Stimulated activated CD4-positive, alpha-beta T cell treated with anti-CD3 and anti-CD28 coated beads, Interleukin-1b, Interleukin-23, amount 100 ng/mL, for 24 hours (primary cell): Measurements from ENCODE around the gene MPRIP.

Experiments
- DNase-seq, 4 experiments: peaks; one replicate each; pipeline ENCODE4 v3.0.0-alpha.2; 2020; ENCODE audit warnings: low read depth in 4 of 4, low spot score in 1 of 4

The MPRIP gene

GRCh38 chr17:17084941-17085340, 42.7 kb downstream of the MPRIP start:
- no peak for DNase-seq

DNA sequence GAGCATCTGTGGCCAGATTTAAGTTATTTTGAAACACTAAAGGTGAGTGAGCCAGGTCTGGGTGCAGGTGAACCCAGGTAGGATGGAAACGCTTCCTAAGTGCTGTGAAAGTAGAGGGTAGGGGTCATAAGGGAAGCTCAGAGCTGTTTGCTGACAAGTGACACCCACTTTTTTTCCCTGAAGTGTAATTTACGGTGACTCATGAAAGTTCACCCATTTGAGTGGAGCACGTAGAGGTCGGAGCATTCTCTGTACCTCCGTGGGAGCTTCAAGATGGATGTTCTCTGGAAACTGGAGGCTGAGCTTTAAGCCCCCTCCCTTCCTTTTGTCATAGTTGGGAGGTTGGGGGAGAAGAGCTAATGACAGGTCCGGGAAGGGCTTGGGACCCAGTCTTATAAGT, 44.3 kb downstream of the MPRIP start:
- DNase-seq: no peak

GRCh38 chr17:17087424-17088015, 45.3 kb downstream of the MPRIP start:
- no peak for DNase-seq

GRCh38 chr17:17088086-17088485, 45.8 kb downstream of the MPRIP start:
- no peak for DNase-seq

- no peak for DNase-seq
These were observed 46.6 kb downstream of the MPRIP start for GRCh38 chr17:17088541-17089525.

GRCh38 chr17:17089796-17090641, 47.8 kb downstream of the MPRIP start:
- DNase-seq: no peak

GRCh38 chr17:17090642-17091103, 48.4 kb downstream of the MPRIP start:
- DNase-seq: no peak

- no peak for DNase-seq
These were observed 49.0 kb downstream of the MPRIP start for GRCh38 chr17:17091276-17091675.

GRCh38 chr17:17091856-17092756, 49.8 kb downstream of the MPRIP start:
- DNase-seq: no peak

- no peak for DNase-seq
These were observed 51.5 kb downstream of the MPRIP start for GRCh38 chr17:17093764-17094163.

DNA sequence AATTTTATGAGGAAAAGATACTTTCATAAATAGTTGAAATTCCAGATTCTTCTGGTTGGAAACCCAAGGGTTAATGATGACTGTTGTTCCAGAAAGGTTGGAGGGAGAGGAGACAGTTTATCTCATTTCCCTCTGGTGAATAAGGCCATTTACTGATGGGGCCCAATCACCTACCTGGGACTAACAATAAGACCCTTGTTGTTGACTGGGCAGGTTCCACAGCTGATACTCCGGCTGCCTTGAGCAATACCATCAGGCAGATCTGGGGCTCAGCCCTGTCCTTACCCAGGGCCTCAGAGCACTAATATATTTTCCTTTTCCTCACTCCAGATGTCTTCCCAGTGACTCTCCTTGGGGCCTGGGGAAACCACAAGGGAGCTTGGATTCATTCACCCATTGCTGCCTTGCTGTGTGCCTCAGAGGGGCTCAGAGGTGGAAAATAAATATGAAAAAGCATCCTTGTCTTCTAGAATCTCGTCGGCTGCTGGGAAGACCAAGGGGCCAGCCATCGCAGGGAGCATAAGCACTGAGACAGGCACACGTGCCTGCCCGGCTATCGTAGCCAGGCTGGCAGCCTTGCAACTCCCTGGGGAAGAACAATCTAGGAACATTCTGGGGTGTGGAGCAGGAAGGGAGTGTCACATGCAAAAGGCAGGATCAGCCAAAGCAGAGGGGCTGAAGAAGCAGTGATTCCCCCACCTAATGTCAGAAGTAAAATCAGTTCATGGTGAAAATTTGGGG, 54.4 kb downstream of the MPRIP start:
- DNase-seq: no peak

DNA sequence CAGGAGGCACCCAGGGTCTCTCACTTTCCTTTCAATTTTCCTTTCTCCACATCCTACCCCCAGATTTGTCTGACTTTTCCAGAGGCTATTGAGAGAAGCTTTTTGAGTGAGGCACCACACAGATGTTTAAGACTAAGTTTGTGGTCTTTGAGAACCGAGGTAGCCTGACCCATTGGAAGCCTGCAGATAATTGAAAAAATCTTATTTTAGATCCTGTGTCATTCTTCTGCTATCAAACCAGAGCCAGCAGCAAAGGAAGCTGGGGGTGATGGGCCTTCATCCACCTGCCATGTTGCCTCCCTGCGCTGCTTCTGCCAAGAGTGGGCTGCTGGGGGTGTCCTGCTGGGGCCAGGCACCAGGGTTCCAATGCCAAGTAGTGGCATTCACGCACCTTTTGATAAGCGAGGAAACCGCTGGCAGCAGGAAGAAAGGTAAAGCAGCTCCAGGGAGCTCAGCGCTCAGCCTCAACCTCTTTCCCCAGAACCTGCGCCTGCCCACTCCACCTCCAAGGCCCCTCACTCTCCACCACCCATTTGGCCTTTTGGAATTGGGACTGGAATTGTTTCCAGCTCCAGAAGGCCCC, 55.6 kb downstream of the MPRIP start:
- no peak for DNase-seq

DNA sequence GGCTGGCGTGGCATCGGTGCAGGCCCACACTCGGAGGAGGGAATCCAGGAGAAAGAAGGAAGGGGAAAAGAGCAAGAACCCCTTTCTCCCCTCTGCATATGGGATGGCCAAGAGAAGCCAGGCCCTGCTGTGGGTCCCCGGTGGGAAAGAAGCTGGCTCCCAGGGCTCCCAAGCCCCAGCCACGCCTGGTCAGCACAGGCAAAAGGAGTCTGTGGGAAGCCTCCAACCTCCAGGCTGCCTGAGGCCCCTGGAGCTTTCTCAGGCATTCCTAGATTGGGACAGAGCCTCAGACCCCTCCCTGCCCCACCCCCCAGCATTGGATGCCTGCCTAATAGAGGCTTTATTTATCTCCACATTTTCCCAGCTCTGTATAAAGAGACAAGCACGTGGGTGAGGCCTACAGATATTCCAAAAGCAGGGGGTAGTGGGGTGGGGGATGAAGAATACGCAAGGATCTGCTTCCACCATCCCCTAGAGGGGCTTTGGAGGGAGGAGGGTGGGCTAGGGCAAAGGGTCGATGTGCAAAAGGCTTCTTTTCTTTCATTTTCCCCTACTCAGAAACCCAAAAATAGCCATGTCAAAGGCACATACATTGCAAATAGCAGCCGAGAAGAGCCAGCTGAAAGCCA, 56.4 kb downstream of the MPRIP start:
- no peak for DNase-seq

GRCh38 chr17:17102176-17102575, 59.9 kb downstream of the MPRIP start:
- DNase-seq: no peak

GRCh38 chr17:17103160-17103559, 60.9 kb downstream of the MPRIP start:
- DNase-seq: no peak

GRCh38 chr17:17104036-17104435, 61.8 kb downstream of the MPRIP start:
- DNase-seq: no peak

GRCh38 chr17:17104494-17104893, 62.2 kb downstream of the MPRIP start:
- no peak for DNase-seq

GRCh38 chr17:17105976-17106375, 63.7 kb downstream of the MPRIP start:
- no peak for DNase-seq

- no peak for DNase-seq
These were observed 64.5 kb downstream of the MPRIP start for GRCh38 chr17:17106756-17107155.
